GM19193 (cell line): ENCODE data around the gene MFSD2A.

Source experiments
- POLR2A ChIP-seq: IDR thresholded peaks from 4 replicates; pipeline ENCODE4 v1.6.1; 2011; ENCODE audit not compliant: insufficient read depth, insufficient read length; ENCODE audit errors: extremely low read depth

Gene MFSD2A

DNA sequence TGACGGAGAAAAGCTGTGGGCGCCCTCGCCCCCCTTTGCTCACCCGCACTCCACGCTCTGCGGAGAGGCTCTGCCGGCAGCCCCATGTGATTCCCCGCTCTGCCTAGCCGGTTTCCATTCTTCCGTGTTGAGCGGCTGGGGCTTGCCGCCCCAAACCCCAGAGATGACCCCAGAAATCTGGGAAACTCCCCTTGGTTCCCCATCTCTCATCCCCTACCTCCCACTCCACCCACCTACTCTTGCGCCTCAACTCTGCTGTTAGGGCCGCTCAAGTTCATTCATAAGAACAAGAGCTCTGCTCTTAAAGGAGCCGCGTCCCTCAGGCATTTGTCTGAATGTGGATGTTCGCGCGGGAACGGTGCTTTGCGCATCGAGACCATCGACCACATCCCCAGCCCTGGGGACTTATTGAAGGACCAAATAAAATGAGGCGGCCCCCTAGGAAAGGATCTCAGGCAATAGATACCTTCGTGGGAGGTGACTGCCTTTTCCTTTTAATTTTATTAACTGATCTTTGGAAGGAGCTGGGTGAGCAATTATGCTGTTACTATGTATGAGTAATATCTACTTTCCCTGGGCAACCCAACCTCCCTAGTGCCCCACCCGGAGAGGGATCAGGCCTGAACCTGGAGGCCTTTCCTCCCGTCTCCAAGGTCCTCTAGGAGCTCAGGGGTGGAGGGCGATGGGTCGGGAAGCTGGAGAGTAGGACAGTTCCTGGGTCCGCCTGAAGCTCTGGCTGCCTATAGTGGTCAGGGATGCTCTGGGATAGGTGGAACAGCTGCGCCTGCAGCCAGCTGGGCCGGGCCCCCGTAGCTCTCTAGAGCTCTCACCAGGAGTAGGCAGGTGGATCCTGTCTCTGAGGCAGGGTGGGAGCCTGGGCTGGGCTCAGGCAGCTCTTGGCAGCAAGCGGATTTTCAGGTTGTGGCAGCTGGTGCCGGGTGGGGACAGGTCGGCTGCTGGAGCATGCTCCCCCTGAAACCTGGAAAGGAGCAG, 898 bp downstream of the MFSD2A start:
- no peak for TF ChIP-seq POLR2A

DNA sequence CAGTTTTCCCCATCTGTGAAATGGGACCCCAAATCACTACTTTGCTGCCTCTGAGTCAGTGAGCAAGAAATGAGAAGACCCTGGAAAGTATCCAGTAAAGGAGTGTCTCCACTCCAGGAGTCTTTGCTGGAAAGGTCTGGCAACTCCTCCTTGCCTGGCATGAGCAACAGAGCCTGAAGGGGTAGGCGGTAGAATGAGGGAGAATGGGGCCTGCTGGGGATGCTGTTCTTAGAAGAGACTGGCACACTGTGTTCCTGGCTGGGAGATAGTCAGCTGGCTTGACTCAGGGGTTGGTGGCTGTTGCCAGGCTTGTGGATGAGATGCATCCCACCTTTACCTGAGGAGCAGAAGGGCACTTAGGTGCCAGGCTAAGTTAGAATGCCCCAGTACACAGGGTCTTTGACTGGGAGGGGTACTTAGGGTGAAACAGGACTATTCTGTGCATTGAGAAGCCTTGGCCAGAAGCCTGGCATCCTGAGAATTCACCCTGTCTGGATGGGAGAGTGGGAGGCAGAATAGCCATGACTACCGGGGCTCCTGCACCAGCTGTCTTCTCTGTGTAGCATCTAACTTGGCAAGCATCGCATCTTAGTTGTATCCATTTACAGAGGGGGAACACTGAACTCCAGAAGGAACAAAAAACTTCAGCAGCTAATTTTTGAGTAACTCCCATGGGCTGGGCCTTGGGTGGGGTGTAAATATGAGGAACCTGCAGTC, 2.5 kb downstream of the MFSD2A start:
- no peak for TF ChIP-seq POLR2A

DNA sequence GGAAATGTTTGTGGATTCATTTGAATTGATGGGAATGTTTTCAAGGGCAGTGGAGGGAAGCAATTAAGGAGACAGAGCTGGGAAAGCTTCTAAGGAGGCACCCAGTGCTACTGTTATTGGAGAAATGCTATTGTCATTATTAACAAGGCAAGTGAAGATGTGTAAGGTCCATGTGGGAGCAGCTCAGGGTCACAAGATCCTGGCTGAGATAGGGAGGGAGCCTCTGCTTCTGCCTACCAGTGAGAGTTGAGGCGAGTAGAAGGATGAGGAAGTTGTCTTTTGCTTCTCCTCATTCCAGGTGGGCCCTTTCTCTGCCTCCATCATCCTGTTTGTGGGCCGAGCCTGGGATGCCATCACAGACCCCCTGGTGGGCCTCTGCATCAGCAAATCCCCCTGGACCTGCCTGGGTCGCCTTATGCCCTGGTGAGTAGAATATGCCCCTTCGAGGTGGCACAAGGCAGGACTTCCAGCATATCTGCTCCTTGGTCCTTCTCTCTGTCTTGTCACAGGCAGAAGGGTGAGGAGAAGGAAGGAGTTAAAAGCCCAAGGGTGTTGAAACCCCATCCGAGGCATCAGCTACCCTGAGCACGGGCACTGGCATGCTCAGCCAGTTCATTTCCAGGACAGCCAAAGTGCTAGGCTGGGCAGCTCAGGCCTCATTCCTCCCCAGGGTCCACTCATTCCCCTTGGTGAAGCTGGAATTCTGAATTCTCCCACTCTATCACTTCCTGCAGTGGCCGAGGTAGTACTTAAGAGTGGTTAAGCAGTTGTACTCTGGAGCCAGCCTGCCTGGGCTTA, 3.7 kb downstream of the MFSD2A start:
- no peak for TF ChIP-seq POLR2A

DNA sequence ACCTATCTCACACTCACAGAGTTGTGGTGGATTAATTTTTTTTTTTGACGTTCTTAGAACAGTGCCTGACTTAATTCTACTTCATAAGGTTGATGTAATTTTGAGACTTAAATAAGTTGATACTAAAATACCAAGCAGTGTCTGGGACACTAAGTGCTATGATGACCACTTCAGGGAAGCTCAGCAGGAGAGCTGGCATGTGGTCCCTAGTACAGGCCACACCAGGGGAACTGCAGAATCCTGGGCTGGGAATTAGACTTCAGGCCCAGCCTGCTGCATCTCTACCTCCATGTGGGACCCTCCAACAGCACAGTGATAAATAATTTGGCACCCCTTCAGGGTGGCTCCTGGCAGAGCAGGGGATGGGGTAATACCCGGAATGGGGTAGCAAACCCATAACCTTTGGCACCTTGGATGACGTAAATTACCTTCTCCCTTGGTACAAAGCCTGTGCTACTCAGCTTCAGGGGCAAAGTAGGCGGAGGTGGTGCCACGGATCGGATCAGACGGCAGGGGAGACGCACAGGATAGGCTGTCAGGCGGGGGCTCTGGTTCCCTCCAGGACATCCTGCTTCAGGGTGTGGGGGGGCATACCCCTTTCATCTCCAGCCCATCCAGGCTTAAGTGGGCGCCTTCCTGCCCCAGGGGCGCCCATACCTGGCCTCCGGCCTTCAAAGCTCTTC, 4.8 kb downstream of the MFSD2A start:
- no peak for TF ChIP-seq POLR2A

DNA sequence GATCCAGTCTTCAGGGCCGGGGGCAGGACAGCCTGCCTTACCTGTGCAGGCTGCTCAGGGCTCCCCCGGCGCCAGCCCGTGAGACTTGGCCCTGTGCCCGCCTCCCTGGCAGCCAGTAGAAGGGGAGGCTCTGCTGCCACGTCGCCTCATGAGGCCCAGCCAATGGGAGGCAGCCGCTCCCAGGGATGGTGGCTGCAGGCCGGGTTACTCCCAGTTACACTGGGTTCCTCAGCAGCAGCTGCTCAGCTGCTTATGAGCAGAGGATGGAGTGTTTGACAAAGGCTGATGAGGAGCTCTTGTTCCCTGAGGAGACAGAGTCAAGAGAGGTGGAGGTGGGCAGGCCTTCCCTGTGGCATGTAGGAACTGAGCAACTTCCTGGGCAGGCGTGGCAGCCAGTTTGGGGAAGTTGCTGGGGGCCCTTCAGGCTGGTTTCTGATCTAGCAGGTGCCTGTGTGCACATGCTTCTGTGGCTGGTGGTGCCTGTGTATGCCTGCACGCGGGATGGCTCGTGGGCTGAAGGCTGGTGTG, 5.5 kb downstream of the MFSD2A start:
- TF ChIP-seq POLR2A: peak; percentile 64

DNA sequence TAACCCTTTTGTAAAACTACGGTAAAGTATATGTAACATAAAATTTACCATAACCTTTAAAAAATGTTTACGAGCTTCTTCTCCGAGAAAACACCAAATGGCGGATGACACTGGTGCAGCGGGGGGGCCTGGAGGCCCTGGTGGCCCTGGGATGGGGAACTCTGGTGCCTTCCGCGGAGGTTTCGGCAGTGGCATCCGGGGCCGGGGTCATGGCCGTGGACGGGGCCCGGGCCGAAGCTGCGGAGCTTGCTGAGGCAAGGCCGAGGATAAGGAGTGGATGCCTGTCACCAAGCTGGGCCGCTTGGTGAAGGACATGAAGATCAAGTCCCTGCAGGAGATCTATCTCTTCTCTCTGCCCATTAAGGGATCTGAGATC, 7.5 kb downstream of the MFSD2A start:
- TF ChIP-seq POLR2A: no peak

DNA sequence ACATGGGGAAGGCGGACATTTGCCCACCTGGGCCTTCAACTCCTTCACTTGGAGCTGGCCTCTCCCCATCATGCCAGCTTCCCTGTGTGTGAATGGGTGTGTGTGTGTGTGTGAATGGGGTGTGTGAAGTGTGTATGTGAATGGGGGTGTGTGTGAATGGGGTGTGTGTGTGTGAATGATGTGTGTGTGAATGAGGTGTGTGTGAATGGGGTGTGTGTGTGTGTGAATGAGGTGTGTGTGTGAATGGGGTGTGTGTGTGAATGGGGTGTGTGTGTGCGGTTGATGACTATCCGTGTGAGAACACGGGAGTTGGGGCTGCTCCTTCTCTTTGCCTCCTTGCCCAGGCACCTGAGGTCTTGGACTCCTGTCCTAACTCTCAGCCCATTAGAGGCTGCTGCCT, 9.6 kb downstream of the MFSD2A start:
- TF ChIP-seq POLR2A: no peak

DNA sequence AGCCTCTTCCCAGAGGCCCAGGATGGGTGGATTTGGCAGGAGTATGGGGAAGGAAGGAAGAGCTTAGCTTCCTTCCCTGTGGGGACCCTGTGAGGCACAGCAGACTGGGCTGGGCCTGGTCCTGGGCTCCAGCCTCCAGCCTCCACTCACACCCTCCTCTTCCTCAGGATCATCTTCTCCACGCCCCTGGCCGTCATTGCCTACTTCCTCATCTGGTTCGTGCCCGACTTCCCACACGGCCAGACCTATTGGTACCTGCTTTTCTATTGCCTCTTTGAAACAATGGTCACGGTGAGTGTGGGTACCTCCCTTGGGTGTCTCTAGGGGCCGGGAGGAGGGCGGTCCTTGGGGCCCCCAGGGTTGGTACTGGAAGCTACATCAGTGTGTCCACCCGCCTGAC, 10.1 kb downstream of the MFSD2A start:
- TF ChIP-seq POLR2A: no peak

DNA sequence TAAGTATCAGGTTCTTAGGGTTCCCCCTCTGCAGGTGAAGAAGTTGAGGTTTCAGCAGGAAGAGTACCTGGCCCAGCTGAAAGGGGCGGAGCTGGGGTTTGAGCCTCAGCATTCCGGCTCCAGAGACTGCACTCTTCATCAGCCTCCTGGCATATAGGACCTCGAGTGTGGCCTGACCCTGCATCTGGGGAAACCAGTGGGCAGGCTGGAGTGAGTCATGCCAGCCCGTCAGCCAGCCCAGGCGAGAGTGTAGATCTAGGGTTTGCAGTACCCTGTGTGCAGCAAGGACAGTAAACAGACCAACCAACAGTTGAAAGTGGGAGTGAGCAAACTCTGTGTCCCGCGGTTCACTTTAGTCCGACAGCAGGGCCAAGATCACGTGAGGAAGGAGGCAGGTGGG, 14.1 kb downstream of the MFSD2A start:
- no peak for TF ChIP-seq POLR2A

DNA sequence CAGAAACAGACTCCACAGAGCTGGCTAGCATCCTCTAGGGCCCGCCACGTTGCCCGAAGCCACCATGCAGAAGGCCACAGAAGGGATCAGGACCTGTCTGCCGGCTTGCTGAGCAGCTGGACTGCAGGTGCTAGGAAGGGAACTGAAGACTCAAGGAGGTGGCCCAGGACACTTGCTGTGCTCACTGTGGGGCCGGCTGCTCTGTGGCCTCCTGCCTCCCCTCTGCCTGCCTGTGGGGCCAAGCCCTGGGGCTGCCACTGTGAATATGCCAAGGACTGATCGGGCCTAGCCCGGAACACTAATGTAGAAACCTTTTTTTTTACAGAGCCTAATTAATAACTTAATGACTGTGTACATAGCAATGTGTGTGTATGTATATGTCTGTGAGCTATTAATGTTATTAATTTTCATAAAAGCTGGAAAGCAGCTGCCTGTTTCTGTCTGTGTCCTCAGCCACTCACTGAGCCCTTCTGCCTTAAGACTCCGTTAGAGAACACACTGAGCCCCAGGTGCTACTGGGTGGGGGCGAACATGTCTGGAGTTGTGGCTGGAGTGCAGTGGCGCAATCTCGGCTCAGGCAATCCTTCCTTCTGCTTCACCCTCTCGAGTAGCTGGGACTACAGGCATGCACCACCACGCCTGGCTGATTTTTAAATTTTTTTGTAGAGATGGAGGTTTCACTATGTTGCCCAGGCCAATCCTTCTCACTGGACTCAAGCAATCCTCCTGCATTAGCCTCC, 14.8 kb downstream of the MFSD2A start:
- TF ChIP-seq POLR2A: no peak

DNA sequence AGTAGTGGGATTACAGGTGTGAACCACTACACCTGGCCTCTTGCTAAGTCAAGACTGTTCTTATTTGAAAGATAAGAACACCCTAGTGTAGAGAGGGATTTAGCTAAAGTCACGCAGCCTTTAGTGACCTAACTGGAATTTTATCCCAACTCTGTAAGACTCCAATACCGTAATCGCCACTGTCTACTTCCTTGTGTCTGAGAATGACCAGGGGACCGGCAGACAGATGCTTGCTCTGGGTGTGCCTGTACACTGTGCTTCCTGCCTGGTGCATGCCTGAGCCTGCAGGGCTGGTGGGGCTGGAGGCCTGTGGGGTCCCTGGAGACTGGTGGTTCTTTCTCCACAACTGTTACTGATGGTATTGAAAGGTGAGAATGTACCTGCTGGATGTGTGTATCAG, 15.3 kb downstream of the MFSD2A start:
- no peak for TF ChIP-seq POLR2A

DNA sequence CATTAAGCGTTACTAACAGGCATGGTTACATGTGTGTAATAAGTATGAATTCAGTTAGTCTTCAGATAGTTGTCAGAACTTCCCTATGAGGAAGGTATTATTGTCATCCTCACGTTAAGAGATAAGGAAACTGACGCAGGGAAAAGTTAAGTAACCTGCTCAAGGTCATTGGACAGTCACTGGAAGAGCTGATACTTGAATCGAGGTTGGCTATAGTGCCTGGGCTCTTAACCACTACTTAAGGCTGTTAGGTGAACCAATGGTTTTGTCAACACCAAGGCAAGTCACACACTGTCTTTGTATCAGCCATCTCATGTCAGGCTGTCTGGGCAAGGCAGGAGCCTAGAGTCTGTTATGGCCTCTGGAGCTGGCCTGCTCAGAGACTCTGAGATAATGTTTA, 16.2 kb downstream of the MFSD2A start:
- TF ChIP-seq POLR2A: no peak

DNA sequence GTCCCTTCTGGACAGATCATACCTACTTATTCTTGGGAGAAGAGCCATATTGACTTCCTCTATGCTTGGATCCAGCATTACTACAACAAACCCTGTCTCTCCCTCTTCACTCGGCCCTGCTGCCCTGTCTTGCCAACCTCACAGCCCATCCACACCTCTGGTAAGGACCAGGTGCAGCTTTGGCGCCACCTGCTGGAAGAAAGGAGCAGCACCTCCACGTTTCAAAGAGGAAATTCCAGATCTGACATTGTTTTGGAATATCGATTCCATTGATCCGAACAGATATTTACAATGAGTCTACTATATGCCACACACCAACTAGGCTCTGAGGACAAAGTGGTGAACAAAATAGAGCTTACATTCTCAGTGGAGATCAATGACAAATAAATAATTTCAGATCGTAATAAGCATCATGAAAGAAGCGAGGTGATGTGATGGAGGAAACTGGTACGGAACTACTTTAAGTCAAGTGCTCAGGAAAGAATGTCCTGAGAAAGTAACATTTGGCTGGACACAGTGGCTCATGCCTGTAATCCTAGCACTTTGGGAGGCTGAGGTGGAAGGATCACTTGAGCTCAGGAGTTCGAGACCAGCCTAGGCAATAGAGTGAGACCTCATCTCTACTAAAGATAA, 18.7 kb downstream of the MFSD2A start:
- TF ChIP-seq POLR2A: no peak
